Adrenal gland (tissue), 12 donors: Measurements from ENCODE around the gene PPP2R5A. TPM values are rescaled to one million over a fixed set of nuclear protein-coding genes. Genes with fewer than 3 reads are reported as not detected.

ENCODE experiments used
- DNase-seq, 7 donors: peaks; one replicate each; pipeline ENCODE4 v3.0.0-alpha.2; 2019 to 2020
- H3K27ac ChIP-seq, 5 donors: fragments of 200-600 bp; sonication (generic) in 4 of 5; 1 replicate in 3 of 5; 2 replicates in 2 of 5; pipeline versions ENCODE4 v1.5.1 to v1.8.0; 2016 to 2020; ENCODE audit warnings: mild to moderate bottlenecking in 1 of 5
- H3K27me3 ChIP-seq: fragments of 200-600 bp; 2 replicates; pipeline ENCODE4 v1.8.0; 2021
- H3K36me3 ChIP-seq, 2 donors: fragments of 200-600 bp; replicated peaks in 1 of 2; 1 replicate in 1 of 2; 2 replicates in 1 of 2; pipeline versions ENCODE4 v1.5.1 to v1.8.0; 2018 to 2022
- H3K4me1 ChIP-seq, 2 donors: fragments of 200-600 bp; replicated peaks in 1 of 2; 1 replicate in 1 of 2; 2 replicates in 1 of 2; pipeline versions ENCODE4 v1.5.1 to v1.8.0; 2018 to 2021
- H3K4me3 ChIP-seq, 4 donors: fragments of 200-600 bp; sonication (generic) in 3 of 4; one replicate each; pipeline ENCODE4 v1.5.1; 2016 to 2018
- H3K9me3 ChIP-seq, 3 donors: fragments of 200-600 bp; sonication (generic) in 1 of 3; replicated peaks in 1 of 3; 1 replicate in 2 of 3; 2 replicates in 1 of 3; pipeline versions ENCODE4 v1.5.1 to v1.8.0; 2016 to 2021
- CTCF ChIP-seq, 6 experiments: fragments of 450-650 bp in 4 of 6; fragments of 200-600 bp in 2 of 6; sonication (generic) in 1 of 6; IDR thresholded peaks; 1 replicate in 5 of 6; 2 replicates in 1 of 6; pipeline versions ENCODE4 v1.5.1 to v1.8.0; 2016 to 2021; ENCODE audit warnings: antibody characterized with exemption in 6 of 6, mild to moderate bottlenecking in 2 of 6, moderate library complexity in 1 of 6
- POLR2A ChIP-seq, 2 donors: fragments of 450-650 bp; IDR thresholded peaks; one replicate each; pipeline ENCODE4 v1.6.1; 2017; ENCODE audit warnings: antibody characterized with exemption in 2 of 2, mild to moderate bottlenecking in 2 of 2, moderate library complexity in 1 of 2
- WGBS, 4 donors: extraction: QIAGEN DNeasy Blood & Tissue Kit in 2 of 4; methylation state at CpG; one replicate each; pipeline versions ENCODE4 v1.1.5 to v1.1.7; 2013 to 2017; 5-methylcytosine and 5-hydroxymethylcytosine counted together
- intact Hi-C, 2 donors: fragments of 100-400 bp; cut with DNase I; formaldehyde crosslinking; loops; one replicate each; pipeline versions ENCODE4 v1.14.1 to v1.15.0; 2022 to 2023
- polyA plus RNA-seq, 3 donors: library from polyadenylated mRNA; stranded (reverse); fragments of 200-250 nt in 2 of 3; fragments of 350-450 nt in 1 of 3; fragmentation: Illumina TruSeq in 1 of 3; extraction: RNeasy Lipid Tissue Mini Kit (QIAGEN cat#74804) in 1 of 3; gene quantifications; one replicate each; pipeline ENCODE4 v1.2.3, GENCODE V29; 2013 to 2014
- small RNA-seq, 2 donors: library from RNA; depleted of rRNA; stranded (forward); fragments of <200 nt; gene quantifications; one replicate each; pipeline ENCODE3, GENCODE V24; 2016
- total RNA-seq, 9 donors: library from RNA; depleted of rRNA in 4 of 9; stranded (reverse); fragments of >200 nt in 4 of 9; fragments of 120-200 nt in 1 of 9; fragmentation: NEBNext Ultra II Directional in 1 of 9; extraction: Animal tissue kit (Norgen Biotek cat#: 25700) in 1 of 9; gene quantifications; one replicate each; pipeline versions ENCODE4 v1.1.0 to v1.2.4, GENCODE V29; 2013 to 2023
- donor health status: healthy with polysubstance abuse.
- donor health status: Bipolar disorder and iron deficiency.
- donor health status: DM: yes; HTN: yes; CAD: no.
- donor health status: DM: no; HTN: no; CAD: no.
- donor health status: DM: no; HTN: no; CAD: no.
- donor health status: DM: yes; HTN: yes; CAD: no.

PPP2R5A gene
- total and polyA plus RNA-seq, 12 donors = 11.8 to 27.5 (median 21.1) TPM

GRCh38 chr1:212402666-212403321 is 117.6 kb downstream of the PPP2R5A start:
- WGBS, 4 donors = 88 to 93% (median 91%) methylated on average over 7 of the region's 7 CpGs
- H3K4me3 ChIP-seq = no peak overlapping the region

GRCh38 chr1:212410231-212410820 is 125.1 kb downstream of the PPP2R5A start:
- Histone ChIP-seq H3K4me1 (peaks cover 0 to 7% of the 10 kb centered on the region in 2 donors), H3K27me3 (no peaks in the 10 kb centered on the region), H3K36me3 (peaks cover 0 to 4% of the 10 kb centered on the region in 2 donors), H3K4me3 (no peak overlapping the region), H3K27ac (no peak overlapping the region), H3K9me3 (no peaks in the 10 kb centered on the region)
- TF ChIP-seq POLR2A (IDR thresholded peaks at IDR 0.05) (no peak), CTCF (IDR thresholded peaks at IDR 0.05) (no peak)
- WGBS, 4 donors = 92 to 95% (median 94%) methylated on average over 8 of the region's 8 CpGs
- intact Hi-C loops = no loop called here
- no peak for DNase-seq

More at GRCh38 chr1:212402666-212403321, 117.6 kb downstream of the PPP2R5A start:
- TF ChIP-seq POLR2A (IDR thresholded peaks at IDR 0.05) (no peak), CTCF (IDR thresholded peaks at IDR 0.05) (no peak)
- Histone ChIP-seq H3K9me3 (peaks cover 0 to under 1% (median 0%) of the 10 kb centered on the region in 3 donors), H3K27ac (no peak overlapping the region), H3K4me1 (no peaks in the 10 kb centered on the region), H3K27me3 (no peaks in the 10 kb centered on the region), H3K36me3 (no peaks in the 10 kb centered on the region)
- intact Hi-C loops = no loop called here
- no peak for DNase-seq

Small RNA genes within 50 kb of the gene (small RNA-seq; reads per million reads assigned to genes)
- gene SNORA16B = 0 reads per million in 2 donors

Other genes with a start within 250 kb of the PPP2R5A start
- 10 to 100 TPM in 7 of 9 donors, 1 to 10 TPM in 2; 9.4 to 24.5 (median 12.8) TPM for gene INTS7, start 249.9 kb upstream of the PPP2R5A start, total RNA-seq
- gene INTS7, start 249.9 kb upstream of the PPP2R5A start, polyA plus RNA-seq = 10 to 100 TPM in 1 of 3 donors, 1 to 10 TPM in 2; 6.3 to 14.8 (median 8.8) TPM
- 10 to 100 TPM in 1 of 9 donors, 1 to 10 TPM in 2, under 1 TPM in 6; 0.06 to 11.4 (median 0.68) TPM for gene DTL, start 249.7 kb upstream of the PPP2R5A start, total RNA-seq
- 1 to 10 TPM in 1 of 3 donors, under 1 TPM in 2; 0.24 to 1.8 (median 0.24) TPM for gene DTL, start 249.7 kb upstream of the PPP2R5A start, polyA plus RNA-seq
- 1 to 10 TPM; 2.4 to 8.6 (median 6.6) TPM for gene PACC1, start 129.5 kb downstream of the PPP2R5A start, total RNA-seq
- gene PACC1, start 129.5 kb downstream of the PPP2R5A start, polyA plus RNA-seq = 1 to 10 TPM; 1.9 to 4.1 (median 1.9) TPM
- gene NENF, start 147.5 kb downstream of the PPP2R5A start, total RNA-seq = 100 to 1,000 TPM in 2 of 9 donors, 10 to 100 TPM in 7; 42.6 to 226 (median 81.7) TPM
- gene NENF, start 147.5 kb downstream of the PPP2R5A start, polyA plus RNA-seq = 100 to 1,000 TPM in 2 of 3 donors, 10 to 100 TPM in 1; 47.3 to 165 (median 103) TPM